Tibial nerve (tissue), 3 donors: ENCODE data around the gene CDY2B.
"Not testable (repeated sequence)": the region's sequence is repeated elsewhere in the genome, so short reads cannot be mapped to it uniquely, and the experiment has no call there.

Source experiments
- CTCF ChIP-seq, 5 experiments: fragments of 200-600 bp in 3 of 5; fragments of 450-650 bp in 2 of 5; sonication (generic) in 3 of 5; IDR thresholded peaks; one replicate each; pipeline ENCODE4 v1.5.1; 2016 to 2019; ENCODE audit warnings: antibody characterized with exemption in 5 of 5, mild to moderate bottlenecking in 3 of 5, moderate library complexity in 2 of 5
- POLR2A ChIP-seq, 2 donors: fragments of 450-650 bp; IDR thresholded peaks; one replicate each; pipeline ENCODE4 v1.6.1; 2017; ENCODE audit warnings: antibody characterized with exemption in 2 of 2, mild to moderate bottlenecking in 2 of 2, moderate library complexity in 2 of 2

- TF ChIP-seq POLR2A, CTCF (IDR thresholded peaks at IDR 0.05): not testable (repeated sequence)
Measured at GRCh38 chrY:17856508-17856907, 23.5 kb downstream of the CDY2B start.
